ENCODE results near the gene KLHL33.

- TF ChIP-seq POLR2A (IDR thresholded peaks at IDR 0.05) (no peak), CTCF (IDR thresholded peaks at IDR 0.05) (no peak)
These were observed 46.4 kb upstream of the KLHL33 start for GRCh38 chr14:20482382-20482781.
